H1 (cell line): ENCODE data around the gene ZNF112. TPM values are rescaled to one million over a fixed set of nuclear protein-coding genes. Genes with fewer than 3 reads are reported as not detected.

ENCODE experiments used
- BRCA1 ChIP-seq: IDR thresholded peaks from 2 replicates; pipeline ENCODE4 v1.6.1; 2012; ENCODE audit warnings: low read depth, low read length, improper control_type of control experiment
- CEBPB ChIP-seq: IDR thresholded peaks from 2 replicates; pipeline ENCODE4 v1.6.1; 2012; ENCODE audit warnings: low read depth, low read length
- CREB1 ChIP-seq: IDR thresholded peaks from 2 replicates; pipeline ENCODE4 v1.6.1; 2012; ENCODE audit warnings: inconsistent platforms
- EP300 ChIP-seq, 2 experiments: IDR thresholded peaks; 1 replicate in 1 of 2; 2 replicates in 1 of 2; pipeline ENCODE4 v1.6.1; 2011 to 2012; ENCODE audit warnings: low read depth in 2 of 2, low read length in 2 of 2, mild to moderate bottlenecking in 2 of 2, borderline replicate concordance in 1 of 2, inconsistent platforms in 1 of 2, moderate library complexity in 1 of 2
- EZH2 ChIP-seq: fragments of 200-600 bp; sonication (generic); IDR thresholded peaks from 2 replicates; pipeline ENCODE4 v1.7.1; 2012; ENCODE audit warnings: low read depth, mild to moderate bottlenecking, moderate library complexity, low read length, inconsistent platforms; ENCODE audit not compliant: severe bottlenecking
- GTF2F1 ChIP-seq: IDR thresholded peaks from 2 replicates; pipeline ENCODE4 v1.6.1; 2012; ENCODE audit warnings: low read depth, low read length, improper control_type of control experiment, borderline replicate concordance
- HDAC6 ChIP-seq: IDR thresholded peaks from one replicate; pipeline ENCODE4 v1.7.1; 2012; ENCODE audit warnings: low read depth, mild to moderate bottlenecking, inconsistent platforms, low read length, moderate library complexity
- MAFK ChIP-seq: IDR thresholded peaks from 2 replicates; pipeline ENCODE4 v1.6.1; 2012; ENCODE audit warnings: low read depth, mild to moderate bottlenecking, improper control_type of control experiment, low read length
- RBBP5 ChIP-seq: IDR thresholded peaks from 2 replicates; pipeline ENCODE4 v1.7.1; 2012; ENCODE audit warnings: low read depth, mild to moderate bottlenecking, inconsistent platforms, low read length, moderate library complexity, borderline replicate concordance
- SAP30 ChIP-seq: fragments of 300-600 bp; sonication (generic); IDR thresholded peaks from 2 replicates; pipeline ENCODE4 v1.7.1; 2012; ENCODE audit warnings: low read length, moderate library complexity, mild to moderate bottlenecking, inconsistent platforms; ENCODE audit not compliant: insufficient read depth, insufficient replicate concordance
- SRF ChIP-seq: IDR thresholded peaks from 2 replicates; pipeline ENCODE4 v1.6.1; 2011; ENCODE audit warnings: mild to moderate bottlenecking, low read depth, low read length, moderate library complexity
- TAF7 ChIP-seq: optimal IDR thresholded peaks from 2 replicates; pipeline ENCODE3; 2011; ENCODE audit warnings: low read depth, mild to moderate bottlenecking, inconsistent platforms, low read length, moderate library complexity, borderline replicate concordance
- ZNF274 ChIP-seq: IDR thresholded peaks from 2 replicates; pipeline ENCODE4 v1.7.0; 2012; ENCODE audit warnings: low read length, borderline replicate concordance; ENCODE audit errors: extremely low read depth
- polyA plus RNA-seq, 7 experiments: library from polyadenylated mRNA; depleted of rRNA in 3 of 7; stranded (reverse) in 5 of 7; unstranded in 2 of 7; fragments of >200 nt in 5 of 7; fragments of 200-250 nt in 2 of 7; gene quantifications; 1 replicate in 5 of 7; 2 replicates in 1 of 7; 4 replicates in 1 of 7; pipeline versions ENCODE4 v1.2.1 to v1.2.3, GENCODE V29; 2011 to 2013; ENCODE audit warnings: missing spikeins in 2 of 7, mixed read lengths in 2 of 7
- total RNA-seq: library from RNA; stranded (reverse); fragmentation: NEBNext Ultra II Directional; extraction: Animal tissue kit (Norgen Biotek cat#: 25700); gene quantifications from 2 replicates; pipeline ENCODE4 v1.2.1, GENCODE V29; 2021

Gene ZNF112
- total and polyA plus RNA-seq, 2 of the 8 experiments (the other 6 are each of a cell fraction or from before 2014, with no cell fraction given): 0.70 to 2.8 TPM

GRCh38 chr19:44374789-44375188, 18.3 kb upstream of the ZNF112 start (continued):
- TF ChIP-seq RBBP5: no peak
- TF ChIP-seq CEBPB: no peak
- no peak for TF ChIP-seq HDAC6
- TF ChIP-seq TAF7: no peak
- TF ChIP-seq CREB1: no peak
- TF ChIP-seq SRF: no peak
- TF ChIP-seq ZNF274: no peak
- TF ChIP-seq EP300 (IDR thresholded peaks at IDR 0.05; ENCODE audit: borderline replicate concordance in 1 of 2, low read depth in 2 of 2, low read length in 2 of 2): no peak
- no peak for TF ChIP-seq MAFK
- no peak for TF ChIP-seq BRCA1
- TF ChIP-seq GTF2F1: no peak
- TF ChIP-seq SAP30: no peak
- TF ChIP-seq EZH2: no peak
